Renal cortex interstitium (tissue), 11 donors: ENCODE data around the gene FBLN2. TPM values are rescaled to one million over a fixed set of nuclear protein-coding genes. Genes with fewer than 3 reads are reported as not detected.
A peak's percentile ranks its signal among the peaks of the same experiment; 100 is the strongest.

Experiments
- DNase-seq, 11 donors: peaks; one replicate each; pipeline ENCODE4 v3.0.0-alpha.2; 2013; ENCODE audit warnings: low read depth in 9 of 11, low spot score in 4 of 11; ENCODE audit errors: extremely low read depth in 1 of 11
- polyA plus RNA-seq, 3 donors: library from polyadenylated mRNA; unstranded; fragments of 120-200 nt; gene quantifications; one replicate each; pipeline ENCODE4 v1.2.1, GENCODE V29; 2013; ENCODE audit not compliant: insufficient read length in 3 of 3

The FBLN2 gene
- polyA plus RNA-seq, 3 donors: 20.0 to 33.8 (median 23.2) TPM

DNA sequence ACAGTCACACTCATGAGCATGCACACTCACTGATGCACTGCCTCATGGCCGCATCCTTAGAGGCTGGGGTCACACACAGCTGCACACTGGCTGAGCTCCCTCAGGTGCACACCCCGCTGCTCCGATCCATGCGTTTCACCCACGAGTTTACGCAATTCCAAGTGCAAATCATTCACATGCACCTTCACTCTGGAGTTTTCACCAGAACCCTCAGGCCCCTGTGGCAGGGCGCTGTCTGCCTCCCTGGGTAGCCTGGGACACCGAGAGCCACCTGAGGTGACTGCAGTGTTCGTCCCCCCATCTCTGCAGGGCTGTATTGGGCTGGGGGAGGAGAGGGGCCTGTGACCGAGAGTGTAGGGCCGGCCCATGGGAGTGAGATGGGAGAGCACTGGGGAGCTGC is 134.8 kb downstream of the FBLN2 start:
- no peak for DNase-seq

DNA sequence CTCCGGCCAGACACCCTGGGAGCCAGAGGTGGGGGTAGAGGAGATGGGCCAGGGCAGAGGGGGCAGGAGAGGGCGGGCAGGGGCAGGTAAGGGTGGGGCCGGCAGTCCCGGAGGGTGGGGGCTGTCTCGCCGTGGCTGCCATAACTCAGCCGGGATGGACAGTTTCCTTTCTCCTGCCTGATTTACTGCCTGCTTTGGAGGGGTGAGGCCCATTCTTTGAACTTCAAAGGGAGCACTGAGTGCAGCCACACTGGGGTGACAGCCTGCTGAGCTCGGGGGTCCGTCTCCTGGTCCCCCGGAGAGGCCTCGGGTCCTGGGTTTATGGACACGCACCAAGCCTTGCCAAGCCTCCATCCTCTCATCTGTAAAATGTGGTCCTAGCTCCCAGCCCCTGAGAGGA is 135.4 kb downstream of the FBLN2 start:
- DNase-seq: no peak

DNA sequence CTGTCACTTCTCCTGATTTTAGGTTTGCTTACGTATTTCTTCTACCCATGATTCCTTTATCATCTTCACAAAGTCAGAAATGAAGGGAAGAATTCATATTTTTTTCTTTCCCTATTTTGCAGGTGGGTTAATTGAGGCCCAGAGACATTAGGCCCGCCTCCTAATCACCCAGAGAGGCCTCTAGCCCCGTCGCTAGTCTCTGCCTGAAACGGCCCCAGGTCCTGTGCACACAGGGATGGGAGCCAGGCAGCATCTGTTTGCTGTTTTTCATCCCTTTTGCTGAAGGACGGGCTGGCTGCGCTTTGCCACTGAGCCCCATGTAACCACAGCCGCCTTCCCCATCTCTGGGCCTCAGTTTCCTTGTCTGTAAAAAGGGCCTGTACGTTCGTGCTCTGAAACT is 135.9 kb downstream of the FBLN2 start:
- no peak for DNase-seq

DNA sequence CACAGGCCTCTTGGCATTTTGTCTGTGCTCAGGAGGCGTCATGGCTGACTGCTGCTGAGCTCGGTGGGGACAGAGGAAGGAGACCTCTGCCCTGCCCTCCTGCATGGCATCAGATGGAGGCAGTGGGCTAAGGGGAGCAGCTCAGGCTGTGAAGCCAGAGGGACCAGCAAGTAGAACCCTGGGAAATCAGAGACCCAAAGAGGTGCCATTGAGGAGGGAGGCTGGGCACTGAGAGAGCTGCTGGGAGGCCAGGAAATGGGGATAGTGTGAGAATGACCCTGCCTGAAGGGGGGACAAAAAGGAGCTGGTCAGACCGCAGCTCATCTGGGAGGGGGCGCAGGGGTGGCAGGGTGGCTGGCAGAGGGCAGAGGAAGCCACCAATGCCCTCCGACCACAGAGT is 136.8 kb downstream of the FBLN2 start:
- DNase-seq: no peak

DNA sequence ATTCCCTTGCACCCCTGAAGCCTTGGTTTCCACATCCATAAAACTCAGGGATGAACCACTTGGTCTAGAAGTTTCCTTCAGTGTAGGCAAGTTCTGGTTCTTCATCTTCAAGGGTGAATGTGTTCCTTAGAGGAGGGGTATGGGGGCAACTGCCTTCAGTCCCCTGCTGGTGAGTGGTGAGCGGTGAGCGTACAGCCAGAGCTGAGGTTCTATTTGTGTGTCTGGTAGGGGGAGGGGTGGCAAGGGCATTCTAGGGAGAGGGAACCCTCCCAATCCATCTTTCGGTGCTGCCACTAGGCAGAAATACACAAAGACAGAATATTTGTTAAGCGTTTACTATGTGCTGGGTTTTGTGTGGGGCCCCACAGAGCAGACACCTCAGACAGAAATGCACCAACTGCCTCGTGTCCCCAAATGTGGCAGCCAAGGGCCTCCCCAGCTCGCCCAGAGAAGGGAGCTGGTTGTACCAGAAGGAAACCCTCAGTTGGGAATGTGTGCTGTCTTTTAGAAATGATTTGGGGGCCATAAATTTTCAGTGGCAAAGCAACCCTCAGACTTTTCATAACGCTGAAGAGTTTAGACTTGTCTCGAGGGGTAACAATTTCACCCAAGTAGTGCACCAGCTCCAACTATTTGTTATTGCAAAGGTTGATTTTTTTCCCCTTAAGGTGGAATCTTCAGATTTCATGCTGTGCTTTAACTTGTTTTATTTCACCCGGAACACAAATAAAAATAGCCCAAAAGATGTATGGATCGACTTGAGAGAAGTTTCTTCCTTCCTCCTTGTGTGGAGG is 137.6 kb downstream of the FBLN2 start:
- DNase-seq: no peak

DNA sequence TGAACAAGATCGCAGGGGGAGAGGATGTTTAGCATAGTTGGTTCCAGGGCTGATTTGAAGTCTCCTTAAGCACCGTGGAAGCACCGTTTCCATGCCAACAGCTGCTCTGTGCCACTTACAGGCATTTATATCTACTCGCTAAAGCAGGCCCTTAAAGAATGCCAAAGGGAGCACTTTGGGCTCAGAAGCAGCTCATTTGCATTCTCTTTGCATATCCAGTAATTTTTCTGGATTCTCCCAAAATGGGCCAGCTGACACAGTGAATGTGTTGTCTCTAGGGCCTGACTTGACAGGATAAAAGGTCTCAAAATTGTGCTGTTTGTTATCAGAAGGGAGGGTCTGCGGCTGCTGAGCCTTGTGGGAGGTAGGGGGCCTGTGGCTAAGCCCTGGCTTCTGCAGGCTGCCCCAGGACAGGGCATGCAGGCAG is 138.6 kb downstream of the FBLN2 start:
- DNase-seq: peak in 3 of 11 donors; percentile 9 to 18 (median 11)

Other genes starting within 250 kb of the FBLN2 start
- gene NUP210, start 128.8 kb upstream of the FBLN2 start, polyA plus RNA-seq: 10 to 100 TPM; 24.8 to 30.8 (median 30.0) TPM
- gene HDAC11, start 68.8 kb upstream of the FBLN2 start, polyA plus RNA-seq: 10 to 100 TPM; 17.8 to 22.3 (median 21.7) TPM